ENCODE measurements around the gene SYTL2.

Gene SYTL2

GRCh38 chr11:85767246-85767945 lies 43.5 kb downstream of the SYTL2 start:
- no peaks in the 10 kb centered on the region for H4K20me1 ChIP-seq (ENCODE audit: insufficient read depth, low read length)
- H3K27ac ChIP-seq (ENCODE audit: low read length): no peak overlapping the region
- no peak overlapping the region for H3K9ac ChIP-seq (ENCODE audit: low read length)
- no peaks in the 10 kb centered on the region for H3K27me3 ChIP-seq (ENCODE audit: low read depth, low read length)
- H3K9me3 ChIP-seq (ENCODE audit: insufficient read depth, low read length): no peaks in the 10 kb centered on the region
- no peaks in the 10 kb centered on the region for H3K79me2 ChIP-seq (ENCODE audit: low read length)
- H3K4me1 ChIP-seq (ENCODE audit: low read length): no peaks in the 10 kb centered on the region
- no peak overlapping the region for H2AFZ ChIP-seq (ENCODE audit: low read depth, low read length)
- no peaks in the 10 kb centered on the region for H3K36me3 ChIP-seq (replicated peaks; ENCODE audit: low read depth, low read length)
- no peak overlapping the region for H3K4me2 ChIP-seq (ENCODE audit: low read length)
- no peak overlapping the region for H3K4me3 ChIP-seq (ENCODE audit: low read length)
- no peak for TF ChIP-seq CTCF (IDR thresholded peaks at IDR 0.05; ENCODE audit: low read depth, low read length)
- TF ChIP-seq EZH2phosphoT487 (IDR thresholded peaks at IDR 0.05; ENCODE audit: low read depth): no peak

GRCh38 chr11:85766721-85767161 lies 44.2 kb downstream of the SYTL2 start:
- Histone ChIP-seq H3K27me3 (ENCODE audit: low read depth, low read length) (no peaks in the 10 kb centered on the region), H3K9ac (ENCODE audit: low read length) (no peak overlapping the region), H3K27ac (ENCODE audit: low read length) (no peak overlapping the region), H3K79me2 (ENCODE audit: low read length) (no peaks in the 10 kb centered on the region), H3K9me3 (ENCODE audit: insufficient read depth, low read length) (no peaks in the 10 kb centered on the region), H4K20me1 (ENCODE audit: insufficient read depth, low read length) (no peaks in the 10 kb centered on the region), H3K4me1 (ENCODE audit: low read length) (no peaks in the 10 kb centered on the region), H2AFZ (ENCODE audit: low read depth, low read length) (no peak overlapping the region), H3K4me2 (ENCODE audit: low read length) (no peak overlapping the region), H3K4me3 (ENCODE audit: low read length) (no peak overlapping the region), H3K36me3 (replicated peaks; ENCODE audit: low read depth, low read length) (no peaks in the 10 kb centered on the region)
- TF ChIP-seq CTCF (IDR thresholded peaks at IDR 0.05; ENCODE audit: low read depth, low read length) (no peak), EZH2phosphoT487 (IDR thresholded peaks at IDR 0.05; ENCODE audit: low read depth) (no peak)

DNA sequence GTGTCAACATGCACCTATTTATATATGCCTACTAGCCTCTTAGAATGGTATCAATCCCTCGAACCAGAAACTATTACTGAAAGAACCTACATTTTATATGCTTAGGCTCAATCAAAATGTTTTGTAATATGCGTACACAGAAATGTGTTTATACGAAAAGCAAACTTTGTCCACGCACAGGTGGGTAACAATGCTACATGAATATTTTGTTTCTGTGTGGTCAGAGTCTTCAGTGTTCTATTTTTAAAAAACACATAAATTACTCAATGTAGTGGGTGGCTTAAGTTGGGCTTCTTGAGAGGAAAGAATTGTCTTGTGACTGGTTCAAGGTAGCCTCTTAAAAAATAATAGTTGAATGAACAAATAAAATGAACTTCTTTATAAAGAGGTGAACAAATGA lies 46.1 kb downstream of the SYTL2 start:
- no peaks in the 10 kb centered on the region for H3K27me3 ChIP-seq (ENCODE audit: low read depth, low read length)
- H3K79me2 ChIP-seq (ENCODE audit: low read length): no peaks in the 10 kb centered on the region
- TF ChIP-seq CTCF (IDR thresholded peaks at IDR 0.05; ENCODE audit: low read depth, low read length) (no peak), EZH2phosphoT487 (IDR thresholded peaks at IDR 0.05; ENCODE audit: low read depth) (no peak)

DNA sequence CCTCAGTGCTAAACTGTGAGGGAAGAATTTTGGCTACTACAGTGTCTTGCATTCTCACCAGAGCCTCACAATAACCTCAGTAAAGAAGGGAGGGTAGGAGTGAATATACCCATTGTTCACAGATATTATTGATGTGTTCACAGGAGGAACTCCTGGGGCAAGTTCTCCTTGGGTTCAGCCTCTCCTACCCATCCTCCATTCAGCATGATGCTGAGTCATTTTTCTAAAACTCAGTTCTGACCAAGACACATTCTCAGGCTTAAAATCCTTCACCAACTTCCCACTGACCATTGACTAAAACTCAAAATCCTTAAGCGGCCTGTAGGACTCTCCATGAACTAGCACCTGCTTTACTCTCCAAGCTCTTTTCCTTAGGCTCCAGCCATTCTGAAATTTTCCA lies 48.7 kb downstream of the SYTL2 start:
- TF ChIP-seq EZH2phosphoT487 (IDR thresholded peaks at IDR 0.05; ENCODE audit: low read depth) (no peak), CTCF (IDR thresholded peaks at IDR 0.05; ENCODE audit: low read depth, low read length) (no peak)
- Histone ChIP-seq H3K4me1 (ENCODE audit: low read length) (peaks cover 5% of the 10 kb centered on the region), H3K4me2 (ENCODE audit: low read length) (no peak overlapping the region), H3K27ac (ENCODE audit: low read length) (no peak overlapping the region), H4K20me1 (ENCODE audit: insufficient read depth, low read length) (no peaks in the 10 kb centered on the region), H3K4me3 (ENCODE audit: low read length) (no peak overlapping the region), H3K9ac (ENCODE audit: low read length) (no peak overlapping the region), H2AFZ (ENCODE audit: low read depth, low read length) (no peak overlapping the region), H3K79me2 (ENCODE audit: low read length) (no peaks in the 10 kb centered on the region), H3K36me3 (replicated peaks; ENCODE audit: low read depth, low read length) (no peaks in the 10 kb centered on the region), H3K9me3 (ENCODE audit: insufficient read depth, low read length) (no peaks in the 10 kb centered on the region), H3K27me3 (ENCODE audit: low read depth, low read length) (no peaks in the 10 kb centered on the region)

More for the DNA sequence above, 46.1 kb downstream of the SYTL2 start:
- no peaks in the 10 kb centered on the region for H3K9me3 ChIP-seq (ENCODE audit: insufficient read depth, low read length)
- H2AFZ ChIP-seq (ENCODE audit: low read depth, low read length): no peak overlapping the region
- H4K20me1 ChIP-seq (ENCODE audit: insufficient read depth, low read length): no peaks in the 10 kb centered on the region
- no peak overlapping the region for H3K27ac ChIP-seq (ENCODE audit: low read length)
- H3K4me1 ChIP-seq (ENCODE audit: low read length): no peaks in the 10 kb centered on the region
- H3K4me2 ChIP-seq (ENCODE audit: low read length): no peak overlapping the region
- no peak overlapping the region for H3K4me3 ChIP-seq (ENCODE audit: low read length)
- no peaks in the 10 kb centered on the region for H3K36me3 ChIP-seq (replicated peaks; ENCODE audit: low read depth, low read length)
- H3K9ac ChIP-seq (ENCODE audit: low read length): no peak overlapping the region

Data from OCI-LY3 (cell line).